ENCODE data around the gene SIRT3.

The SIRT3 gene

GRCh38 chr11:235997-236773 is at the start of gene SIRT3:
Gene SIRT3 (minus strand): TSS chr11:236342. CDS start chr11:236328, 14 bp downstream.
- Histone ChIP-seq H3K27me3 (ENCODE audit: insufficient read depth, low read length) (no peaks in the 10 kb centered on the region), H3K4me3 (ENCODE audit: low read length) (peak within 1 kb of the TSS; percentile 90)

GRCh38 chr11:285894-286220 is 49.7 kb upstream of the SIRT3 start:
- Histone ChIP-seq H2AFZ (ENCODE audit: low read depth, low read length) (no peak overlapping the region), H3K4me1 (ENCODE audit: insufficient read depth, low read length) (peaks cover 10% of the 10 kb centered on the region), H3K9me3 (ENCODE audit: low read length) (no peaks in the 10 kb centered on the region), H3K27me3 (ENCODE audit: insufficient read depth, low read length) (no peaks in the 10 kb centered on the region), H3K4me3 (ENCODE audit: low read length) (no peak overlapping the region), H3K36me3 (ENCODE audit: insufficient read depth, low read length) (no peaks in the 10 kb centered on the region)

More at GRCh38 chr11:235997-236773, at the start of gene SIRT3:
- Histone ChIP-seq H2AFZ (ENCODE audit: low read depth, low read length) (peak within 1 kb of the TSS; percentile 33), H3K4me1 (ENCODE audit: insufficient read depth, low read length) (peaks cover 15% of the 10 kb centered on the region), H3K36me3 (ENCODE audit: insufficient read depth, low read length) (peaks cover 19% of the 10 kb centered on the region), H3K9me3 (ENCODE audit: low read length) (no peaks in the 10 kb centered on the region)

- no peak overlapping the region for H3K4me3 ChIP-seq (ENCODE audit: low read length)
- H3K9me3 ChIP-seq (ENCODE audit: low read length) = no peaks in the 10 kb centered on the region
- H3K36me3 ChIP-seq (ENCODE audit: insufficient read depth, low read length) = no peaks in the 10 kb centered on the region
- no peak overlapping the region for H2AFZ ChIP-seq (ENCODE audit: low read depth, low read length)
- H3K27me3 ChIP-seq (ENCODE audit: insufficient read depth, low read length) = no peaks in the 10 kb centered on the region
- peaks cover 10% of the 10 kb centered on the region for H3K4me1 ChIP-seq (ENCODE audit: insufficient read depth, low read length)
Measured at GRCh38 chr11:285021-285893, 49.1 kb upstream of the SIRT3 start.

- Histone ChIP-seq H3K4me3 (ENCODE audit: low read length) (no peak overlapping the region), H2AFZ (ENCODE audit: low read depth, low read length) (no peak overlapping the region), H3K36me3 (ENCODE audit: insufficient read depth, low read length) (no peaks in the 10 kb centered on the region), H3K4me1 (ENCODE audit: insufficient read depth, low read length) (peaks cover 8% of the 10 kb centered on the region), H3K27me3 (ENCODE audit: insufficient read depth, low read length) (no peaks in the 10 kb centered on the region), H3K9me3 (ENCODE audit: low read length) (no peaks in the 10 kb centered on the region)
Measured at GRCh38 chr11:284105-285020, 48.2 kb upstream of the SIRT3 start.

- H3K9me3 ChIP-seq (ENCODE audit: low read length) = no peaks in the 10 kb centered on the region
- H3K36me3 ChIP-seq (ENCODE audit: insufficient read depth, low read length) = no peaks in the 10 kb centered on the region
- no peak overlapping the region for H3K4me3 ChIP-seq (ENCODE audit: low read length)
- H2AFZ ChIP-seq (ENCODE audit: low read depth, low read length) = no peak overlapping the region
- peaks cover 7% of the 10 kb centered on the region for H3K4me1 ChIP-seq (ENCODE audit: insufficient read depth, low read length)
- H3K27me3 ChIP-seq (ENCODE audit: insufficient read depth, low read length) = no peaks in the 10 kb centered on the region
Measured at GRCh38 chr11:283405-284104, 47.4 kb upstream of the SIRT3 start.

GRCh38 chr11:282630-283360 is 46.7 kb upstream of the SIRT3 start:
- Histone ChIP-seq H2AFZ (ENCODE audit: low read depth, low read length) (no peak overlapping the region), H3K36me3 (ENCODE audit: insufficient read depth, low read length) (no peaks in the 10 kb centered on the region), H3K9me3 (ENCODE audit: low read length) (no peaks in the 10 kb centered on the region), H3K4me1 (ENCODE audit: insufficient read depth, low read length) (peaks cover 5% of the 10 kb centered on the region), H3K27me3 (ENCODE audit: insufficient read depth, low read length) (no peaks in the 10 kb centered on the region), H3K4me3 (ENCODE audit: low read length) (no peak overlapping the region)

- Histone ChIP-seq H3K4me3 (ENCODE audit: low read length) (no peak overlapping the region), H3K27me3 (ENCODE audit: insufficient read depth, low read length) (no peaks in the 10 kb centered on the region), H3K36me3 (ENCODE audit: insufficient read depth, low read length) (no peaks in the 10 kb centered on the region), H3K4me1 (ENCODE audit: insufficient read depth, low read length) (peaks cover 10% of the 10 kb centered on the region), H2AFZ (ENCODE audit: low read depth, low read length) (no peak overlapping the region), H3K9me3 (ENCODE audit: low read length) (no peaks in the 10 kb centered on the region)
Measured at GRCh38 chr11:282171-282570, 46.0 kb upstream of the SIRT3 start.

GRCh38 chr11:281486-282161 is 45.5 kb upstream of the SIRT3 start:
- Histone ChIP-seq H2AFZ (ENCODE audit: low read depth, low read length) (no peak overlapping the region), H3K9me3 (ENCODE audit: low read length) (peaks cover 2% of the 10 kb centered on the region), H3K36me3 (ENCODE audit: insufficient read depth, low read length) (no peaks in the 10 kb centered on the region), H3K4me3 (ENCODE audit: low read length) (no peak overlapping the region), H3K27me3 (ENCODE audit: insufficient read depth, low read length) (no peaks in the 10 kb centered on the region), H3K4me1 (ENCODE audit: insufficient read depth, low read length) (peaks cover 10% of the 10 kb centered on the region)

GRCh38 chr11:280706-281485 is 44.8 kb upstream of the SIRT3 start:
- peaks cover 2% of the 10 kb centered on the region for H3K9me3 ChIP-seq (ENCODE audit: low read length)
- H3K27me3 ChIP-seq (ENCODE audit: insufficient read depth, low read length) = no peaks in the 10 kb centered on the region
- no peaks in the 10 kb centered on the region for H3K36me3 ChIP-seq (ENCODE audit: insufficient read depth, low read length)
- H3K4me3 ChIP-seq (ENCODE audit: low read length) = no peak overlapping the region
- H2AFZ ChIP-seq (ENCODE audit: low read depth, low read length) = no peak overlapping the region
- peaks cover 10% of the 10 kb centered on the region for H3K4me1 ChIP-seq (ENCODE audit: insufficient read depth, low read length)

GRCh38 chr11:279966-280705 is 44.0 kb upstream of the SIRT3 start:
- Histone ChIP-seq H3K4me3 (ENCODE audit: low read length) (no peak overlapping the region), H3K27me3 (ENCODE audit: insufficient read depth, low read length) (no peaks in the 10 kb centered on the region), H3K9me3 (ENCODE audit: low read length) (peaks cover 2% of the 10 kb centered on the region), H2AFZ (ENCODE audit: low read depth, low read length) (no peak overlapping the region), H3K36me3 (ENCODE audit: insufficient read depth, low read length) (no peaks in the 10 kb centered on the region), H3K4me1 (ENCODE audit: insufficient read depth, low read length) (peaks cover 10% of the 10 kb centered on the region)
